Skeletal muscle satellite cell (primary cell): Measurements from ENCODE around the gene PPP1R1B. TPM values are rescaled to one million over a fixed set of nuclear protein-coding genes. Genes with fewer than 3 reads are reported as not detected.
"Not testable (repeated sequence)": the region's sequence is repeated elsewhere in the genome, so short reads cannot be mapped to it uniquely, and the experiment has no call there.

ENCODE experiments used
- H3K27me3 ChIP-seq: 2 replicates; pipeline ENCODE4 v1.7.0; 2013; ENCODE audit warnings: low read length; ENCODE audit not compliant: control insufficient read depth, insufficient read depth
- H3K36me3 ChIP-seq: 2 replicates; pipeline ENCODE4 v1.7.0; 2013; ENCODE audit warnings: mild to moderate bottlenecking, control low read depth, low read length; ENCODE audit not compliant: insufficient read depth
- H3K4me1 ChIP-seq: 2 replicates; pipeline ENCODE4 v1.7.0; 2013; ENCODE audit warnings: low read length; ENCODE audit not compliant: control insufficient read depth, insufficient read depth
- H3K4me2 ChIP-seq: 2 replicates; pipeline ENCODE4 v1.7.0; 2013; ENCODE audit warnings: mild to moderate bottlenecking, low read length
- H3K4me3 ChIP-seq: 2 replicates; pipeline ENCODE4 v1.7.0; 2013; ENCODE audit warnings: low read length
- H3K9ac ChIP-seq: 2 replicates; pipeline ENCODE4 v1.7.0; 2013; ENCODE audit warnings: mild to moderate bottlenecking, low read depth, low read length, moderate library complexity
- H3K9me3 ChIP-seq: replicated peaks from 2 replicates; pipeline ENCODE4 v1.7.0; 2013; ENCODE audit warnings: mild to moderate bottlenecking, control low read depth, low read length
- total RNA-seq: library from RNA; depleted of rRNA; stranded (reverse); fragments of >200 nt; gene quantifications from 2 replicates; pipeline ENCODE4 v1.2.3, GENCODE V29; 2012; rRNA removed

The PPP1R1B gene
- 1.1 TPM in 1 of 2 replicates, not detected in the other for total RNA-seq

DNA sequence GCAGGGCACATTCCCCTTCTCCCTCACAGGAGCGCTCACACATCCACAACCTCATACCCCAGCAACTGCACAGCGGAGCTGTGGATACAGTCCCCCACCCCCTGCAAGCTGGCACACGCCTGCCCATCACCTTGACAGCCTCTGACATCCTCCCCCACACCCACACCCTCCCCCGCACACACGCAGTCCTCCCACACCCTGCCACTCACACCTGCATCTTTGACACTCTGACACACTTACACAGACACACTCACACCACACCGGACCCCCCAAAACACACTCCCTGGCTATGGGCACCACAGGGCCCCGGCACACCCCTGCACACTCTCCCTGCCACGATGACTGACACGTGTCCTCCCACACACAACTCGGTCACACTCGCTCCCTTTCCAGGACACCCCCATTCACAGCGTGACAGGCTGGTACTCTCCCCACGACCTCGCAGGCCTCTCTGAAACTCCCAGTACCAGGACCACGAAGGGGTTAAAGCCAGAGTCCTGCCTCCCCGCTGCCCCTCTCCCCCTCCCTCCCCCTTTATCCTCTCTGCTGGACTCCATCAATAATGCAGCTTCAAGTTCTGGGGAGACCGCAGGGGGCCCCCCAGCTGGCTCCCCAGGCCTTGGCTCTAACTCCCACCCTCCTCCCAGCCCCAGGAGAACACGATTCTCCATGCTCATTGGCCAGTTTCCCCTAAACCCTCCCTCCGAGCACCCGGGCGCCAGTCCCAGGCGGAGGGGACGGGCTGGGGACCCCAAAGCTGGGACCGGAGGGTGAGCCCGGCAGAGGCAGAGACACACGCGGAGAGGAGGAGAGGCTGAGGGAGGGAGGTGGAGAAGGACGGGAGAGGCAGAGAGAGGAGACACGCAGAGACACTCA, at the start of gene PPP1R1B:
TSS of gene PPP1R1B (plus strand) at position 782 of the 876 bp plus-strand sequence. CDS start 441 bp downstream, outside the sequence.
- no peak within 1 kb of the TSS for H3K9ac ChIP-seq

DNA sequence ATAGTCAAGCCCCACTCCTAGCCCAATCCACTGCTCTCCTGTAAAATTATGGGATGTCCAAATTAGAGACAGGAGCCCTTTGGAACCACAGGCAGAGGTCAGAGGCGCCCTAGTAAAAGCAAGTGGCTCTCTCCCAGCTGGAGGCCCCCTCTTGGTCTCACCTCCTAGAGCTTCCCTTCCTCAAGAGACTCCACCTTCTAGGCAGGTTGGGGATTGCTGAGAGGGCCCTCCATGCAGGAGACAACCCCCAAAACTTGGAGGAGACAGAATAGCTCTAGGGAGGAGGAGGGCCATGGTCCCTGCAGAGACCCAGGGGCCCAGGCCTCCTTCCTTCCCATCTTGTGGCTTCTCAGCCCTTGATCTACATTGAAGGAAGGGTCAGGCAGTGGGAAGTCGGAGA, 48.5 kb upstream of the PPP1R1B start:
- Histone ChIP-seq H3K9me3 (no peaks in the 10 kb centered on the region), H3K4me2 (no peak overlapping the region), H3K36me3 (no peaks in the 10 kb centered on the region), H3K4me3 (no peak overlapping the region), H3K27me3 (peaks cover 19% of the 10 kb centered on the region), H3K4me1 (peaks cover 6% of the 10 kb centered on the region), H3K9ac (no peak overlapping the region)

More for the DNA sequence above, at the start of gene PPP1R1B:
- no peaks in the 10 kb centered on the region for H3K9me3 ChIP-seq
- peak within 1 kb of the TSS; percentile 42 for H3K4me3 ChIP-seq
- peaks cover 9% of the 10 kb centered on the region for H3K4me1 ChIP-seq
- H3K4me2 ChIP-seq: peak within 1 kb of the TSS; percentile 78
- H3K36me3 ChIP-seq: no peaks in the 10 kb centered on the region
- peaks cover 65% of the 10 kb centered on the region for H3K27me3 ChIP-seq

DNA sequence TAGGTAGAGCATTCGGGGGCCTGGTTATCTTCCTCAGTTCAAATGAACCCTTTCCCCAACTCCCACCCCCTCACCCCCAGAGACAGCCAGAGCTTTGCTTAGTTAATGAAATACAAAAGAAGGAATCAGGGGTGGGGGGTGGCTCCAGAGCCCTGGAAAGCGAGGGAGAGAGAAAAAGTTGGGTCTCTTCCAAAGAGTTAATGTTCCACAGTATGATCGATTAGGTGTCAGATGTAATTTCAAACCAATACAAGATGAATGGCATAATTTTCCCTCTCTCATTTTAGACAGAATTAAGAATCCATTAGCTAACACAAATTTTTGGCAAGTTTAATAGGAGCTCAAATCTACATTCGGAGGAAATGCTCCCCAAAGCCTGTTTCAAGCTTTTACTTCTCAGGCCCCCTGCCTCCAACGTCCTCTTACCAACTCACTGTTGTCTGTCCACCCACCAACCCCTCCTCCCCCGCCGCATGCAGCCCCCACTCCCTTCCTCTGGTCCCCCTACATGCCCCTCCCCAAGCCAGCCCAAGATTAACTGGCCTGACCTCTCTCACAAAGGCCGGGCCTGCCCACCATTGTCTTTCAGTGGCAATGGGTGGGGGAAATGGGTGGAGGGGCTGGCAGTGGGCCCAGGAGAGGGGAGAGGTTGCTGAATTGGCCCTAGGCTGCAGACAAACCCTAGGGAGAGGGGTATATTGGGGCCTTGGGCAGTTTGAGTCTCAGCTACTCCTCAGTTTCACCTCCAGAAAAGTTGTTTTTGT, 47.3 kb upstream of the PPP1R1B start:
- Histone ChIP-seq H3K9ac (no peak overlapping the region), H3K4me2 (no peak overlapping the region), H3K4me1 (no peaks in the 10 kb centered on the region), H3K9me3 (no peaks in the 10 kb centered on the region), H3K4me3 (no peak overlapping the region), H3K36me3 (no peaks in the 10 kb centered on the region), H3K27me3 (peaks cover 22% of the 10 kb centered on the region)

DNA sequence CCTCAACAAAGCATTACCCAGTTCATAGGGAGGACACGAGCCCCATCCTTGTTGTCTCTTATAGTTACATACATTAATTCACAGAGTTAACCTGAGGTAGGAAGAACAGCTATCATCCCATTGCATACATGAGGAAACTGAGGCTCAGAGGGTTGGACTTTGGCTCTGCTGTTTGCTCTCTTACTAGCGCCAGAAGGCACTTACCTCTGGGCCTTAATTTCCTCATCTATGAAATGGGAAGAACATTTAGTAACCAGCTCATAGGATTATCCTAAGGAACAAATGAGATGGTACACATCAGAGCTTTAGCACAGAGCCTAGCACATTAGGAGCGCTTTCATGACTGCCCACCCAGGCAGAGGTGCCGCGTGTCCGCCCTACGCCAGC, 46.7 kb upstream of the PPP1R1B start:
- H3K4me1 ChIP-seq: no peaks in the 10 kb centered on the region
- H3K27me3 ChIP-seq: peaks cover 24% of the 10 kb centered on the region
- no peaks in the 10 kb centered on the region for H3K9me3 ChIP-seq
- no peak overlapping the region for H3K9ac ChIP-seq
- no peak overlapping the region for H3K4me3 ChIP-seq
- no peaks in the 10 kb centered on the region for H3K36me3 ChIP-seq
- no peak overlapping the region for H3K4me2 ChIP-seq

DNA sequence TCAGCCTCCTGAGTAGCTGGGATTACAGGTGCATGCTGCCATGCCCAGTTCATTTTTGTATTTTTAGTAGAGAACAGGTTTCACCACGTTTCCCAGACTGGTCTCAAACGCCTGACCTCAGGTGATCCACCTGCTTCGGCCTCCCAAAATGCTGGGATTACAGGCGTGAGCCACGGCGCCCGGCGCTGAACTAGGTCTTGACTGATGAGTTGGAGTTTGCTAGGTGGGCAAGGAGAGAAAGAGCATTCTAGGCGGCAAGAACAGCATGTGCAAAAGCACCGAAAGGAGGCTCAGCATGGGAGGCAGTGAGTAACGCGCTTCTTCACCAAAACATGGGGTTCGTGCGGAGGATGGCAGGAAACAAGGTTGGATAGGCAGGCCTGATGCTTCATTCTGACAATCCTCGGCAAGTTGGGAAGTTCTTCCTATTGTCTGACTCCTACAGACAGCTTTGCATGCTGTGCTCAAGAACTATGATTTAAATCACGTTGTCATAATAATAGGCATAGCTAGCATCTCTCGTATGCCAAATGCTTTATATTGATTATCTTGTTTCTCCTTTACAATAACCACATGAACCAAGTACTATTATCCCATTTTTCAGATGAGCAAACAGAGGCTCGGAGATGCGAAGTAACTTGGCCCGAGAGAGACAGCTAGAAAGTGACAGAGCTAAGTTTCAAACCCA, 45.5 kb upstream of the PPP1R1B start:
- Histone ChIP-seq H3K4me1 (no peaks in the 10 kb centered on the region), H3K9me3 (no peaks in the 10 kb centered on the region), H3K4me2 (no peak overlapping the region), H3K27me3 (peaks cover 24% of the 10 kb centered on the region), H3K9ac (no peak overlapping the region), H3K4me3 (no peak overlapping the region), H3K36me3 (no peaks in the 10 kb centered on the region)

DNA sequence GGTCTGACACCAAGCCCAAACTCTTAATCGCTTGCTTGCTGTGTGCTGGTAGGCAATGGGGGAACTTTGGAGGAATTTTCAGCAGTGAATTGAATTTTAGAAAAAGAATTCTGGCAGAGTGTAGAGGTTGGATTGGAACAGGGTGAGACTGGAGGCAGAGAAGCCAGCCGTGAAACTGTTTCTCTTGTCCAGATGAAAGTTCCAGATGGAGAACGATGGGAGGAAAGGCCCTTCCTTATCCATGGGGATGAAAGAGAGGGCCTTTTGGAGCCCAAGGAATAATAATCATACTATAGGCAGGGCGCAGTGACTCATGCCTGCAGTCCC, 45.0 kb upstream of the PPP1R1B start:
- H3K27me3 ChIP-seq: peaks cover 24% of the 10 kb centered on the region
- no peak overlapping the region for H3K9ac ChIP-seq
- H3K9me3 ChIP-seq: no peaks in the 10 kb centered on the region
- no peak overlapping the region for H3K4me2 ChIP-seq
- no peaks in the 10 kb centered on the region for H3K36me3 ChIP-seq
- H3K4me1 ChIP-seq: no peaks in the 10 kb centered on the region
- no peak overlapping the region for H3K4me3 ChIP-seq

DNA sequence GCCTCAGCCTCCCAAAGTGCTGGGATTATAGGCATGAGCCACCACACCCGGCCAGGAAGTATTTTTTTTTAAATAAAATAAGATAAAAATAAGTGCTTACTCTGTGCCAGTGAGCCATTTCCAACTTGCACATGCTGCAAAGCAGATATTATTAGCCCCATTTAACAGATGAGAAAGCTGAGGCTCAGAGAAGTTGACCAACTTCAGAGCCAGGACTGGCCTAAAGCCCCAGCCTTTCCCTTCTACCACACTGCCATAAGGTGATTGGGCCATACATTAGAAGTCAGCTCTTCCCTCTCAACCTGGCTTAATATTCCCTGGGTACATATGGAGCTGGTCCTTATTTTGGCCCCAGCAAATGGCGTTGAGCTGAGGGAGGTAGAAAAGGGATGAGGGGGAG, 44.1 kb upstream of the PPP1R1B start:
- Histone ChIP-seq H3K4me2 (no peak overlapping the region), H3K9me3 (no peaks in the 10 kb centered on the region), H3K9ac (no peak overlapping the region), H3K27me3 (peaks cover 24% of the 10 kb centered on the region), H3K36me3 (no peaks in the 10 kb centered on the region), H3K4me3 (no peak overlapping the region), H3K4me1 (no peaks in the 10 kb centered on the region)

DNA sequence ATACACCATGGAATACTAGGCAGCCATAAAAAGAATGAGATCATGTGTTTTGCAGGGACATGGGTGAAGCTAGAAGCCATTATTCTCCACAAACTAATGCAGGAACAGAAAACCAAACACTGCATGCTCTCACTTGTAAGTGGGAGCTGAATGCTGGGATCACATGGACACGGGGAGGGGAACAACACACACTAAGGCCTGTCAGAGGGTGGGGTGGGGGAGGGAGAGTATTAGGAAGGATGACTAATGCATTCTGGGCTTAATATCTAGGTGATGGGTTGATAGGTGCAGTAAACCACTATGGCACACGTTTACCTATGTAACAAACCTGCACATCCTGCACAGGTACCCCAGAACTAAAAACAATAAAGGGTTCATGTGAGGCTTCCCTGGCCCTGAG, 36.6 kb upstream of the PPP1R1B start:
- not testable (repeated sequence) for H3K4me2 ChIP-seq, H3K9ac ChIP-seq, H3K4me1 ChIP-seq, H3K4me3 ChIP-seq, H3K36me3 ChIP-seq, H3K9me3 ChIP-seq
- peaks cover 33% of the 10 kb centered on the region for H3K27me3 ChIP-seq

DNA sequence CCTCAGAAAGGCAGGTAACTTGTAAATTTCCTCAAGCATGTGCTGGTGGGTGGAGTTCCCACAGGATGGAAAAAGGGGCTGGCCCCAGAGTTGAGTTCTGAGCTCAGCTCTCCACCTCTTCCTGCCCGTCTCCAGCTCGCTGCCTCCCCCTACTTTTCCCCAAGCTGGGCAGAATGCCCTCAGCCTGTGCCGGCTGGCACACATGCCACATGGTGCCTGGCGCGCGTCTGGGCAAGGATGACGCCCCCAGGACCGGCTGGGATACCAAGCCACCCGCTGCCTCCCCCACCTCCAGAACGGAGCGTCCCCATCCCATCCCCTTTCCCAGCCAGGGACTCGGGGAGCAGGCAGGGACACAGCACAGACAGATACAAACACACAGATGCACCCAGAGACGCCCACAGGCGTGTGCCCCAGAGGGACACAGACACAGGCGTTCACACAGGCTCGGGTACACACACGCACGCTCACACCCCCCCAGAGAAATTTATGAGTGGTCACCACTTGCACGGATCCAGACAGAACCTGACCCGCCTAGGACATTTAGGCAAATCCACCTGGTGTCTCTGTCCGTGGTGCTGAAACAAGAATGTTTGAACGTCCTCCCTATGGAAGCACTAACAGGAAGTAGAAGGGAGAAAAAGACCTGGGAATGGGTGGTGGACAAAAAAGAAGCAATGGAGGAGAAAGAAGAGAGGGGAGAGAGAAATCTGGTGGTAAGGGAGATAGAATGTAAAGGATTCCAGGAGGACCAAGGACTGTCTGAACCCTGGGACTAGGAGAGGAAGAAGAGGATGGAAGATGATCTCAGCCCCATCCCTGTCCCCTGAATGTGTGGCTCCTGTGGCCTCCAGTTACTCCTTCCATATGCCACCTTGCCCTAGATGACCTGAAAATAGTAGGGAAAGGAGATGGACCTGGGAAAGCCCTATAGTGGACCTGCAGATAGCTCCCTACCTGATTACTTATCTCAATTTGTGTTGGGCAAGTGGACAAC, 34.5 kb upstream of the PPP1R1B start:
- H3K4me3 ChIP-seq: no peak overlapping the region
- H3K36me3 ChIP-seq: no peaks in the 10 kb centered on the region
- H3K4me2 ChIP-seq: no peak overlapping the region
- no peaks in the 10 kb centered on the region for H3K9me3 ChIP-seq
- no peaks in the 10 kb centered on the region for H3K4me1 ChIP-seq
- H3K9ac ChIP-seq: no peak overlapping the region
- H3K27me3 ChIP-seq: peaks cover 54% of the 10 kb centered on the region

DNA sequence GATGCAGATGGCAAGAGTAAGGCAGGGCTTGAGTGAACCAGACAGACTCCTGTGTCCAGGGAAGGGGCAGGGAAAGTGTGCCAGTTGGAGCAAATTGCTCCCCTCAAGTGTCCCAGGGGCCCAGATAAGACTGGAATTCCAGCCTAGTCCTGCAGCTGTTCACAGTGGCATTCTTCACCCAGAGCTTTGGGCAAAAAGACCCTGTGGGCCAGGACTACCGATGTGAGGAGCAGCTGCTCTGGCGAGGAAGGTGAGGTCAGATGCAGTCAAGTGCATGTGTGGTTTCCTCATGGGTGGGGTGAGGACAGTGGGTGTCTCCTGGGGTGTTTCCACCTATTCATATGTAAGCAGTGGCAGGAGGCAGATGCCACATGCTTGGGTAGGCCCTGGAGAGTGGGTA, 33.4 kb upstream of the PPP1R1B start:
- H3K36me3 ChIP-seq: no peaks in the 10 kb centered on the region

More for the DNA sequence above, 33.4 kb upstream of the PPP1R1B start:
- H3K27me3 ChIP-seq: peaks cover 61% of the 10 kb centered on the region
- no peak overlapping the region for H3K4me2 ChIP-seq
- no peaks in the 10 kb centered on the region for H3K9me3 ChIP-seq
- H3K4me3 ChIP-seq: no peak overlapping the region
- H3K9ac ChIP-seq: no peak overlapping the region
- H3K4me1 ChIP-seq: no peaks in the 10 kb centered on the region
